Right lobe of liver (tissue), 6 donors: ENCODE results near the gene APBA3. TPM values are rescaled to one million over a fixed set of nuclear protein-coding genes. Genes with fewer than 3 reads are reported as not detected.
"Not testable (repeated sequence)": the region's sequence is repeated elsewhere in the genome, so short reads cannot be mapped to it uniquely, and the experiment has no call there.

Experiments used
- ATAC-seq, 4 donors: fragments of 200-7000 bp; cut with Tn5 transposase; one replicate each; pipeline ENCODE4 v1.9.1; 2020; ENCODE audit warnings: mild to moderate bottlenecking in 4 of 4, moderate library complexity in 4 of 4
- DNase-seq, 3 donors: peaks; one replicate each; pipeline ENCODE4 v3.0.0-alpha.2; 2020
- H3K27ac ChIP-seq, 3 donors: fragments of 200-600 bp; one replicate each; pipeline ENCODE4 v1.8.0; 2022
- H3K27me3 ChIP-seq, 2 donors: fragments of 200-600 bp; one replicate each; pipeline ENCODE4 v1.8.0; 2022
- H3K36me3 ChIP-seq, 4 donors: fragments of 200-600 bp; sonication (generic) in 1 of 4; one replicate each; pipeline versions ENCODE4 v1.5.1 to v1.8.0; 2017 to 2022; ENCODE audit warnings: control low read depth in 1 of 4
- H3K4me1 ChIP-seq, 4 donors: fragments of 200-600 bp; sonication (generic) in 1 of 4; one replicate each; pipeline versions ENCODE4 v1.5.1 to v1.8.0; 2017 to 2022; ENCODE audit warnings: control low read depth in 1 of 4
- H3K4me3 ChIP-seq, 3 donors: fragments of 200-600 bp; one replicate each; pipeline ENCODE4 v1.8.0; 2022
- H3K9me3 ChIP-seq, 4 donors: fragments of 200-600 bp; sonication (generic) in 1 of 4; one replicate each; pipeline versions ENCODE4 v1.5.1 to v1.8.0; 2017 to 2022; ENCODE audit warnings: control low read depth in 1 of 4
- CTCF ChIP-seq, 4 donors: fragments of 200-600 bp in 3 of 4; fragments of 450-650 bp in 1 of 4; IDR thresholded peaks; one replicate each; pipeline versions ENCODE4 v1.5.1 to v1.8.0; 2016 to 2022; ENCODE audit warnings: antibody characterized with exemption in 4 of 4, mild to moderate bottlenecking in 2 of 4
- POLR2A ChIP-seq: fragments of 450-650 bp; IDR thresholded peaks from one replicate; pipeline ENCODE4 v1.6.1; 2017; ENCODE audit warnings: antibody characterized with exemption, mild to moderate bottlenecking
- WGBS: methylation state at CpG from one replicate; pipeline ENCODE4 v1.1.6; 2018; ENCODE audit warnings: low coverage, low lambda C conversion rate; ENCODE audit not compliant: insufficient coverage; ENCODE audit errors: missing lambda C conversion rate; 5-methylcytosine and 5-hydroxymethylcytosine counted together
- intact Hi-C, 2 donors: fragments of 100-400 bp; cut with DNase I; formaldehyde crosslinking; loops; one replicate each; pipeline versions ENCODE4 v1.11.2 to v1.14.1; 2022
- total RNA-seq, 6 experiments: library from RNA; depleted of rRNA in 2 of 6; stranded (reverse); fragments of >200 nt in 2 of 6; fragmentation: NEBNext Ultra II Directional in 3 of 6; extraction: Animal tissue kit (Norgen Biotek cat#: 25700) in 3 of 6; gene quantifications; one replicate each; pipeline versions ENCODE4 v1.1.0 to v1.2.4, GENCODE V29; 2016 to 2023
- donor health status: DM: no; HTN: yes; CAD: no.
- donor health status: DM: no; HTN: no; CAD: no.
- donor health status: DM: no; HTN: no; CAD: no.
- donor health status: DM: no; HTN: yes; CAD: no.
- donor health status: DM: no; HTN: yes; CAD: no.

The APBA3 gene
- total RNA-seq, 6 experiments from 2014 or later: 10.1 to 24.1 (median 12.6) TPM

- no peak for TF ChIP-seq CTCF (IDR thresholded peaks at IDR 0.05)
- TF ChIP-seq POLR2A: no peak
- 44% methylated on average over 3 of the region's 7 CpGs for WGBS
- Histone ChIP-seq H3K4me3 (no peak overlapping the region), H3K27me3 (no peaks in the 10 kb centered on the region), H3K27ac (no peak overlapping the region), H3K36me3 (peaks cover 0 to 20% (median 0%) of the 10 kb centered on the region in 4 donors), H3K4me1 (peaks cover 0 to 14% (median 2%) of the 10 kb centered on the region in 4 donors), H3K9me3 (no peaks in the 10 kb centered on the region)
- intact Hi-C loops: no loop called here
- no peak for ATAC-seq
- DNase-seq: no peak
Observed at GRCh38 chr19:3766520-3766919, 5.0 kb upstream of the APBA3 start.

- H3K9me3 ChIP-seq, H3K27ac ChIP-seq, H3K4me3 ChIP-seq, ATAC-seq, intact Hi-C loops, H3K27me3 ChIP-seq, DNase-seq: not testable (repeated sequence)
- WGBS: 96% methylated on average over 4 of the region's 5 CpGs
- H3K4me1 ChIP-seq: peaks cover 0 to 14% (median 3%) of the 10 kb centered on the region in 4 donors
- peaks cover 0 to 20% (median 0%) of the 10 kb centered on the region in 4 donors for H3K36me3 ChIP-seq
Observed at GRCh38 chr19:3765757-3766156, 4.3 kb upstream of the APBA3 start.

- Histone ChIP-seq H3K27me3 (no peaks in the 10 kb centered on the region), H3K36me3 (peaks cover 0 to 20% (median 0%) of the 10 kb centered on the region in 4 donors), H3K9me3 (no peaks in the 10 kb centered on the region), H3K4me3 (no peak overlapping the region), H3K27ac (no peak overlapping the region), H3K4me1 (peaks cover 0 to 21% (median 6%) of the 10 kb centered on the region in 4 donors)
- TF ChIP-seq POLR2A: no peak
- no peak for TF ChIP-seq CTCF (IDR thresholded peaks at IDR 0.05)
- DNase-seq (no peak), ATAC-seq (no peak)
- 78% methylated on average over 1 of the region's 12 CpGs for WGBS
- intact Hi-C loops: no loop called here
Observed at GRCh38 chr19:3765121-3765520, 3.6 kb upstream of the APBA3 start.

GRCh38 chr19:3762501-3763459 lies 1.3 kb upstream of the APBA3 start, which contains the start of gene MRPL54:
MRPL54 (plus strand) TSS chr19:3762682; CDS start chr19:3762701, 19 bp downstream.
- no peak for TF ChIP-seq CTCF (IDR thresholded peaks at IDR 0.05)
- peak; percentile 87 for TF ChIP-seq POLR2A
- intact Hi-C loops: no loop called here
- Histone ChIP-seq H3K4me3 (peak within 1 kb of the TSS; percentile 83 to 92 (median 88)), H3K27ac (peak within 1 kb of the TSS; percentile 93 to 99 (median 97)), H3K27me3 (no peaks in the 10 kb centered on the region), H3K4me1 (peaks cover 0 to 23% (median 9%) of the 10 kb centered on the region in 4 donors), H3K9me3 (no peaks in the 10 kb centered on the region), H3K36me3 (peaks cover 0 to 31% (median 0%) of the 10 kb centered on the region in 4 donors)
- ATAC-seq: peak; percentile 90 to 93 (median 91)
- peak; percentile 99 to 100 (median 100) for DNase-seq
- WGBS: 1% methylated on average over 44 of the region's 47 CpGs

- no peaks in the 10 kb centered on the region for H3K9me3 ChIP-seq
- WGBS: 78% methylated on average over 1 of the region's 1 CpG
- no peaks in the 10 kb centered on the region for H3K27me3 ChIP-seq
- DNase-seq (no peak), ATAC-seq (no peak)
- TF ChIP-seq CTCF (IDR thresholded peaks at IDR 0.05) (no peak), POLR2A (no peak)
- no peak overlapping the region for H3K4me3 ChIP-seq
- intact Hi-C loops: no loop called here
- H3K36me3 ChIP-seq: peaks cover 0 to 24% (median 0%) of the 10 kb centered on the region in 4 donors
- H3K27ac ChIP-seq: peak overlapping the region; percentile 93 to 99 (median 97)
- H3K4me1 ChIP-seq: peaks cover 0 to 23% (median 9%) of the 10 kb centered on the region in 4 donors
Observed at GRCh38 chr19:3762130-3762473, 610 bp upstream of the APBA3 start.
